Right lobe of liver (tissue), 6 donors: ENCODE measurements around the gene PRKAB2. TPM values are rescaled to one million over a fixed set of nuclear protein-coding genes. Genes with fewer than 3 reads are reported as not detected.
A peak's percentile ranks its signal among the peaks of the same experiment; 100 is the strongest.

Source experiments
- ATAC-seq, 4 donors: fragments of 200-7000 bp; cut with Tn5 transposase; one replicate each; pipeline ENCODE4 v1.9.1; 2020; ENCODE audit warnings: mild to moderate bottlenecking in 4 of 4, moderate library complexity in 4 of 4
- DNase-seq, 3 donors: peaks; one replicate each; pipeline ENCODE4 v3.0.0-alpha.2; 2020
- H3K27ac ChIP-seq, 3 donors: fragments of 200-600 bp; one replicate each; pipeline ENCODE4 v1.8.0; 2022
- H3K27me3 ChIP-seq, 2 donors: fragments of 200-600 bp; one replicate each; pipeline ENCODE4 v1.8.0; 2022
- H3K36me3 ChIP-seq, 4 donors: fragments of 200-600 bp; sonication (generic) in 1 of 4; one replicate each; pipeline versions ENCODE4 v1.5.1 to v1.8.0; 2017 to 2022; ENCODE audit warnings: control low read depth in 1 of 4
- H3K4me1 ChIP-seq, 4 donors: fragments of 200-600 bp; sonication (generic) in 1 of 4; one replicate each; pipeline versions ENCODE4 v1.5.1 to v1.8.0; 2017 to 2022; ENCODE audit warnings: control low read depth in 1 of 4
- H3K4me3 ChIP-seq, 3 donors: fragments of 200-600 bp; one replicate each; pipeline ENCODE4 v1.8.0; 2022
- H3K9me3 ChIP-seq, 4 donors: fragments of 200-600 bp; sonication (generic) in 1 of 4; one replicate each; pipeline versions ENCODE4 v1.5.1 to v1.8.0; 2017 to 2022; ENCODE audit warnings: control low read depth in 1 of 4
- CTCF ChIP-seq, 4 donors: fragments of 200-600 bp in 3 of 4; fragments of 450-650 bp in 1 of 4; IDR thresholded peaks; one replicate each; pipeline versions ENCODE4 v1.5.1 to v1.8.0; 2016 to 2022; ENCODE audit warnings: antibody characterized with exemption in 4 of 4, mild to moderate bottlenecking in 2 of 4
- POLR2A ChIP-seq: fragments of 450-650 bp; IDR thresholded peaks from one replicate; pipeline ENCODE4 v1.6.1; 2017; ENCODE audit warnings: antibody characterized with exemption, mild to moderate bottlenecking
- WGBS: methylation state at CpG from one replicate; pipeline ENCODE4 v1.1.6; 2018; ENCODE audit warnings: low coverage, low lambda C conversion rate; ENCODE audit not compliant: insufficient coverage; ENCODE audit errors: missing lambda C conversion rate; 5-methylcytosine and 5-hydroxymethylcytosine counted together
- intact Hi-C, 2 donors: fragments of 100-400 bp; cut with DNase I; formaldehyde crosslinking; loops; one replicate each; pipeline versions ENCODE4 v1.11.2 to v1.14.1; 2022
- total RNA-seq, 6 experiments: library from RNA; depleted of rRNA in 2 of 6; stranded (reverse); fragments of >200 nt in 2 of 6; fragmentation: NEBNext Ultra II Directional in 3 of 6; extraction: Animal tissue kit (Norgen Biotek cat#: 25700) in 3 of 6; gene quantifications; one replicate each; pipeline versions ENCODE4 v1.1.0 to v1.2.4, GENCODE V29; 2016 to 2023
- donor health status: DM: no; HTN: yes; CAD: no.
- donor health status: DM: no; HTN: no; CAD: no.
- donor health status: DM: no; HTN: no; CAD: no.
- donor health status: DM: no; HTN: yes; CAD: no.
- donor health status: DM: no; HTN: yes; CAD: no.

The PRKAB2 gene
- total RNA-seq, 6 experiments from 2014 or later: 10.8 to 54.0 (median 25.9) TPM

- H3K9me3 ChIP-seq: no peaks in the 10 kb centered on the region
- TF ChIP-seq CTCF (IDR thresholded peaks at IDR 0.05) (no peak), POLR2A (no peak)
- peaks cover 0 to 42% (median 11%) of the 10 kb centered on the region in 4 donors for H3K36me3 ChIP-seq
- no peaks in the 10 kb centered on the region for H3K4me1 ChIP-seq
- WGBS: 90% methylated on average over 2 of the region's 2 CpGs
- DNase-seq: no peak
- H3K4me3 ChIP-seq: no peak overlapping the region
- peak in 3 of 4 donors; percentile 30 to 38 (median 33) for ATAC-seq
- intact Hi-C loops: no loop called here
- H3K27ac ChIP-seq: no peak overlapping the region
- H3K27me3 ChIP-seq: no peaks in the 10 kb centered on the region
Measured at GRCh38 chr1:147189514-147189913, 17.2 kb upstream of the PRKAB2 start.

GRCh38 chr1:147185432-147185831, 13.2 kb upstream of the PRKAB2 start:
- TF ChIP-seq POLR2A: no peak
- no peak for TF ChIP-seq CTCF (IDR thresholded peaks at IDR 0.05)
- Histone ChIP-seq H3K4me3 (no peak overlapping the region), H3K27ac (no peak overlapping the region), H3K9me3 (no peaks in the 10 kb centered on the region), H3K27me3 (no peaks in the 10 kb centered on the region), H3K36me3 (peaks cover 0 to 44% (median 15%) of the 10 kb centered on the region in 4 donors), H3K4me1 (no peaks in the 10 kb centered on the region)
- no peak for DNase-seq
- WGBS: 77% methylated on average over 2 of the region's 2 CpGs
- intact Hi-C loops: no loop called here
- no peak for ATAC-seq

GRCh38 chr1:147177611-147178380, 5.5 kb upstream of the PRKAB2 start:
- intact Hi-C loops: no loop called here
- Histone ChIP-seq H3K4me3 (no peak overlapping the region), H3K9me3 (no peaks in the 10 kb centered on the region), H3K27ac (no peak overlapping the region), H3K36me3 (no peaks in the 10 kb centered on the region), H3K4me1 (no peaks in the 10 kb centered on the region), H3K27me3 (no peaks in the 10 kb centered on the region)
- ATAC-seq (peak in 3 of 4 donors; percentile 23 to 36 (median 26)), DNase-seq (peak in 1 of 3 donors; percentile 16)
- TF ChIP-seq CTCF (IDR thresholded peaks at IDR 0.05) (no peak), POLR2A (no peak)
- 34% methylated on average over 16 of the region's 36 CpGs for WGBS

- H3K36me3 ChIP-seq: peaks cover 0 to 9% (median 2%) of the 10 kb centered on the region in 4 donors
- H3K27ac ChIP-seq: peak overlapping the region; percentile 84 to 93 (median 92)
- peaks cover 0 to 29% (median 3%) of the 10 kb centered on the region in 4 donors for H3K4me1 ChIP-seq
- intact Hi-C loops: loop anchor here in 1 of 2 donors (5.0 kb wide), 1 partner anchor 66 kb away; no protein-coding TSS in a partner anchor
- no peak for ATAC-seq
- DNase-seq: peak in 1 of 3 donors; percentile 46
- WGBS: 0% methylated on average over 12 of the region's 32 CpGs
- H3K27me3 ChIP-seq: no peaks in the 10 kb centered on the region
- peak overlapping the region; percentile 82 to 91 (median 86) for H3K4me3 ChIP-seq
- no peaks in the 10 kb centered on the region for H3K9me3 ChIP-seq
- TF ChIP-seq POLR2A: peak; percentile 18
- TF ChIP-seq CTCF (IDR thresholded peaks at IDR 0.05): no peak
Measured at GRCh38 chr1:147171399-147172167, 687 bp downstream of the PRKAB2 start.
